H1 (cell line): ENCODE results near the gene POLN. TPM values are rescaled to one million over a fixed set of nuclear protein-coding genes. Genes with fewer than 3 reads are reported as not detected.

Experiments used
- CTCF ChIA-PET: fragments of 300-600 bp; sonication (Branson Sonifier 250); formaldehyde crosslinking; loops from one replicate; lab custom pipeline; 2021; ENCODE audit not compliant: partially characterized antibody; lab: Charles Lee
- POLR2A ChIA-PET: fragments of 300-600 bp; sonication (Branson Sonifier 250); formaldehyde crosslinking; loops from one replicate; lab custom pipeline; 2021; ENCODE audit warnings: inconsistent platforms; ENCODE audit not compliant: partially characterized antibody; lab: Charles Lee
- DNase-seq, 2 experiments: peaks; one replicate each; pipeline versions ENCODE4 v3.0.0 to v3.0.0-alpha.2; 2010 to 2022; ENCODE audit warnings: low spot score in 2 of 2, low read depth in 1 of 2, mixed read lengths in 1 of 2
- FAIRE-seq: peaks from 2 replicates; lab custom pipeline; 2011; peaks lifted over from hg19 to GRCh38; lab: Jason Lieb, UNC
- H2AFZ ChIP-seq: 2 replicates; pipeline ENCODE4 v1.8.1; 2012; ENCODE audit warnings: low read length, inconsistent platforms
- H2AK5ac ChIP-seq: 2 replicates; pipeline ENCODE4 v1.6.1; 2013; ENCODE audit warnings: low read depth, low read length
- H2BK120ac ChIP-seq: replicated peaks from 2 replicates; pipeline ENCODE3; 2013; ENCODE audit warnings: low read depth, low read length, inconsistent platforms
- H2BK12ac ChIP-seq: 2 replicates; pipeline ENCODE4 v1.6.1; 2013; ENCODE audit warnings: low read depth, low read length
- H2BK15ac ChIP-seq: 2 replicates; pipeline ENCODE4 v1.6.1; 2013; ENCODE audit warnings: low read length
- H2BK20ac ChIP-seq: 2 replicates; pipeline ENCODE4 v1.6.1; 2013; ENCODE audit warnings: low read length
- H2BK5ac ChIP-seq: 2 replicates; pipeline ENCODE4 v1.6.1; 2013; ENCODE audit warnings: low read depth, low read length
- H3K14ac ChIP-seq: 2 replicates; pipeline ENCODE4 v1.6.1; 2013; ENCODE audit warnings: inconsistent platforms; ENCODE audit not compliant: insufficient read length
- H3K18ac ChIP-seq: 2 replicates; pipeline ENCODE4 v1.6.1; 2013; ENCODE audit warnings: low read length; ENCODE audit errors: extremely low read depth
- H3K23ac ChIP-seq: 2 replicates; pipeline ENCODE4 v1.6.1; 2013; ENCODE audit warnings: inconsistent platforms; ENCODE audit not compliant: insufficient read length
- H3K23me2 ChIP-seq: 2 replicates; pipeline ENCODE4 v1.6.1; 2013; ENCODE audit warnings: low read depth, low read length
- H3K27ac ChIP-seq: 2 replicates; pipeline ENCODE4 v1.6.1; 2011; ENCODE audit warnings: low read depth, low read length, inconsistent platforms
- H3K27me3 ChIP-seq, 4 experiments: replicated peaks in 1 of 4; 1 replicate in 1 of 4; 2 replicates in 3 of 4; pipeline versions ENCODE4 v1.6.1 to v1.8.1; 2011 to 2013; ENCODE audit warnings: low read length in 3 of 4, mild to moderate bottlenecking in 3 of 4, inconsistent platforms in 2 of 4, mixed read lengths in 2 of 4, moderate library complexity in 1 of 4; ENCODE audit not compliant: control insufficient read depth in 3 of 4, insufficient read depth in 3 of 4; ENCODE audit errors: extremely low read depth in 1 of 4
- H3K36me3 ChIP-seq, 4 experiments: 2 replicates each; pipeline versions ENCODE4 v1.6.1 to v1.8.1; 2011 to 2013; ENCODE audit warnings: mild to moderate bottlenecking in 4 of 4, low read length in 3 of 4, moderate library complexity in 2 of 4, control low read depth in 1 of 4, inconsistent platforms in 1 of 4; ENCODE audit not compliant: insufficient read depth in 4 of 4, control insufficient read depth in 2 of 4
- H3K4ac ChIP-seq: replicated peaks from 2 replicates; pipeline ENCODE3; 2013; ENCODE audit warnings: low read length, low read depth, mixed read lengths, inconsistent platforms; ENCODE audit not compliant: insufficient read length
- H3K4me1 ChIP-seq, 4 experiments: replicated peaks in 1 of 4; 1 replicate in 1 of 4; 2 replicates in 3 of 4; pipeline versions ENCODE4 v1.6.1 to v1.8.1; 2011 to 2013; ENCODE audit warnings: low read length in 3 of 4, inconsistent platforms in 2 of 4, mixed read lengths in 1 of 4; ENCODE audit not compliant: insufficient read depth in 4 of 4, control insufficient read depth in 3 of 4
- H3K4me2 ChIP-seq, 2 experiments: 2 replicates each; pipeline versions ENCODE4 v1.6.1 to v1.8.1; 2011 to 2013; ENCODE audit warnings: low read depth in 2 of 2, low read length in 2 of 2, control low read depth in 1 of 2, inconsistent platforms in 1 of 2, mild to moderate bottlenecking in 1 of 2; ENCODE audit not compliant: insufficient read depth in 1 of 2
- H3K4me3 ChIP-seq, 4 experiments: fragments of 200-600, 300-600 bp in 1 of 4; sonication (generic), shearing (Covaris generic), sonication (Bioruptor Twin) in 1 of 4; 2 replicates each; pipeline versions ENCODE4 v1.5.1 to v1.8.1; 2011 to 2016; ENCODE audit warnings: low read length in 4 of 4, low read depth in 3 of 4, control low read depth in 2 of 4, inconsistent platforms in 2 of 4, mild to moderate bottlenecking in 2 of 4, mixed read lengths in 1 of 4, moderate library complexity in 1 of 4; ENCODE audit not compliant: insufficient read depth in 2 of 4; ENCODE audit errors: extremely low read depth in 1 of 4
- H3K56ac ChIP-seq: replicated peaks from 2 replicates; pipeline ENCODE3; 2013; ENCODE audit warnings: low read depth, mild to moderate bottlenecking, mixed read lengths, low read length, inconsistent platforms; ENCODE audit not compliant: insufficient read length
- H3K79me1 ChIP-seq: 2 replicates; pipeline ENCODE4 v1.6.1; 2013; ENCODE audit warnings: low read depth, low read length, control low read depth
- H3K79me2 ChIP-seq, 2 experiments: 2 replicates each; pipeline versions ENCODE4 v1.6.1 to v1.8.1; 2012 to 2013; ENCODE audit warnings: low read length in 2 of 2, mild to moderate bottlenecking in 2 of 2, inconsistent platforms in 1 of 2; ENCODE audit not compliant: insufficient read depth in 2 of 2, control insufficient read depth in 1 of 2
- H3K9ac ChIP-seq, 4 experiments: replicated peaks in 1 of 4; 1 replicate in 1 of 4; 2 replicates in 3 of 4; pipeline versions ENCODE4 v1.6.1 to v1.8.1; 2011 to 2013; ENCODE audit warnings: low read depth in 3 of 4, low read length in 3 of 4, control low read depth in 2 of 4, mild to moderate bottlenecking in 2 of 4, moderate library complexity in 2 of 4, inconsistent platforms in 1 of 4; ENCODE audit errors: extremely low read depth in 1 of 4
- H3K9me3 ChIP-seq, 2 experiments: 2 replicates each; pipeline versions ENCODE4 v1.6.1 to v1.8.1; 2012 to 2013; ENCODE audit warnings: mild to moderate bottlenecking in 2 of 2, moderate library complexity in 2 of 2, control low read depth in 1 of 2, inconsistent platforms in 1 of 2, low read depth in 1 of 2, low read length in 1 of 2, mixed read lengths in 1 of 2; ENCODE audit not compliant: insufficient read depth in 2 of 2
- H4K20me1 ChIP-seq, 2 experiments: replicated peaks in 1 of 2; 2 replicates each; pipeline versions ENCODE3 to v1.8.1; 2011 to 2013; ENCODE audit warnings: inconsistent platforms in 2 of 2, low read length in 2 of 2, mild to moderate bottlenecking in 1 of 2; ENCODE audit not compliant: insufficient read depth in 2 of 2, control insufficient read depth in 1 of 2
- H4K5ac ChIP-seq: 2 replicates; pipeline ENCODE4 v1.6.1; 2013; ENCODE audit warnings: low read length, low read depth, mixed read lengths, inconsistent platforms; ENCODE audit not compliant: insufficient read length
- H4K8ac ChIP-seq: 2 replicates; pipeline ENCODE4 v1.8.0; 2013; ENCODE audit warnings: mild to moderate bottlenecking, moderate library complexity, low read length, inconsistent platforms; ENCODE audit not compliant: insufficient read depth; ENCODE audit errors: extremely low read depth
- H4K91ac ChIP-seq: replicated peaks from 2 replicates; pipeline ENCODE3; 2013; ENCODE audit warnings: low read length, mixed read lengths, inconsistent platforms; ENCODE audit not compliant: insufficient read length
- ASH2L ChIP-seq: fragments of 200-600, 300-600 bp; sonication (generic); IDR thresholded peaks from one replicate; pipeline ENCODE4 v1.7.1; 2017; ENCODE audit warnings: low read length
- CEBPB ChIP-seq: IDR thresholded peaks from 2 replicates; pipeline ENCODE4 v1.6.1; 2012; ENCODE audit warnings: low read depth, low read length
- EP300 ChIP-seq, 2 experiments: IDR thresholded peaks; 1 replicate in 1 of 2; 2 replicates in 1 of 2; pipeline ENCODE4 v1.6.1; 2011 to 2012; ENCODE audit warnings: low read depth in 2 of 2, low read length in 2 of 2, mild to moderate bottlenecking in 2 of 2, borderline replicate concordance in 1 of 2, inconsistent platforms in 1 of 2, moderate library complexity in 1 of 2
- EZH2 ChIP-seq: fragments of 200-600 bp; sonication (generic); IDR thresholded peaks from 2 replicates; pipeline ENCODE4 v1.7.1; 2012; ENCODE audit warnings: low read depth, mild to moderate bottlenecking, moderate library complexity, low read length, inconsistent platforms; ENCODE audit not compliant: severe bottlenecking
- KDM1A ChIP-seq: fragments of 200-600, 300-600 bp; sonication (generic); IDR thresholded peaks from 2 replicates; pipeline ENCODE4 v1.7.1; 2016; ENCODE audit warnings: mild to moderate bottlenecking, low read length, borderline replicate concordance
- KDM5A ChIP-seq: fragments of 200-600 bp; IDR thresholded peaks from 2 replicates; pipeline ENCODE4 v1.7.1; 2012; ENCODE audit warnings: mild to moderate bottlenecking, low read length, inconsistent platforms, mixed read lengths
- NRF1 ChIP-seq: IDR thresholded peaks from 2 replicates; pipeline ENCODE4 v1.6.1; 2011; ENCODE audit warnings: mild to moderate bottlenecking, low read depth, low read length, improper control_type of control experiment
- PHF8 ChIP-seq: fragments of 200-600 bp; sonication (generic); conservative IDR thresholded peaks from 2 replicates; pipeline ENCODE4 v1.7.1; 2012; ENCODE audit warnings: low read depth, mild to moderate bottlenecking, inconsistent platforms, low read length, moderate library complexity
- TCF12 ChIP-seq: IDR thresholded peaks from 2 replicates; pipeline ENCODE4 v1.6.1; 2011; ENCODE audit warnings: low read depth, mild to moderate bottlenecking, low read length
- TEAD4 ChIP-seq: IDR thresholded peaks from 2 replicates; pipeline ENCODE4 v1.6.1; 2012; ENCODE audit warnings: low read depth, low read length, inconsistent platforms, mixed read lengths
- YY1 ChIP-seq: IDR thresholded peaks from 2 replicates; pipeline ENCODE4 v1.6.1; 2011; ENCODE audit warnings: low read depth, mild to moderate bottlenecking, low read length
- ZNF274 ChIP-seq: IDR thresholded peaks from 2 replicates; pipeline ENCODE4 v1.7.0; 2012; ENCODE audit warnings: low read length, borderline replicate concordance; ENCODE audit errors: extremely low read depth
- WGBS, 2 experiments: shearing (Covaris generic) in 1 of 2; methylation state at CpG; one replicate each; pipeline versions ENCODE4 v1.1.6 to v1.1.7; 2013 to 2015; ENCODE audit warnings: low lambda C conversion rate in 2 of 2, mixed read lengths in 2 of 2, inconsistent platforms in 1 of 2, low coverage in 1 of 2, missing lambda C conversion rate in 1 of 2; ENCODE audit not compliant: insufficient replicate concordance in 2 of 2, insufficient coverage in 1 of 2, insufficient read length in 1 of 2; ENCODE audit errors: extremely low coverage in 1 of 2, missing lambda C conversion rate in 1 of 2; 5-methylcytosine and 5-hydroxymethylcytosine counted together
- polyA plus RNA-seq, 7 experiments: library from polyadenylated mRNA; depleted of rRNA in 3 of 7; stranded (reverse) in 5 of 7; unstranded in 2 of 7; fragments of >200 nt in 5 of 7; fragments of 200-250 nt in 2 of 7; gene quantifications; 1 replicate in 5 of 7; 2 replicates in 1 of 7; 4 replicates in 1 of 7; pipeline versions ENCODE4 v1.2.1 to v1.2.3, GENCODE V29; 2011 to 2013; ENCODE audit warnings: missing spikeins in 2 of 7, mixed read lengths in 2 of 7
- total RNA-seq: library from RNA; stranded (reverse); fragmentation: NEBNext Ultra II Directional; extraction: Animal tissue kit (Norgen Biotek cat#: 25700); gene quantifications from 2 replicates; pipeline ENCODE4 v1.2.1, GENCODE V29; 2021
- TF ChIP-seq, protein P1 (sequence below): IDR thresholded peaks from 2 replicates; pipeline ENCODE4 v1.6.1; 2011; ENCODE audit warnings: low read length, improper control_type of control experiment

The POLN gene
- total and polyA plus RNA-seq, 2 of the 8 experiments (the other 6 are each of a cell fraction or from before 2014, with no cell fraction given) = 0.98 to 1.5 TPM

DNA sequence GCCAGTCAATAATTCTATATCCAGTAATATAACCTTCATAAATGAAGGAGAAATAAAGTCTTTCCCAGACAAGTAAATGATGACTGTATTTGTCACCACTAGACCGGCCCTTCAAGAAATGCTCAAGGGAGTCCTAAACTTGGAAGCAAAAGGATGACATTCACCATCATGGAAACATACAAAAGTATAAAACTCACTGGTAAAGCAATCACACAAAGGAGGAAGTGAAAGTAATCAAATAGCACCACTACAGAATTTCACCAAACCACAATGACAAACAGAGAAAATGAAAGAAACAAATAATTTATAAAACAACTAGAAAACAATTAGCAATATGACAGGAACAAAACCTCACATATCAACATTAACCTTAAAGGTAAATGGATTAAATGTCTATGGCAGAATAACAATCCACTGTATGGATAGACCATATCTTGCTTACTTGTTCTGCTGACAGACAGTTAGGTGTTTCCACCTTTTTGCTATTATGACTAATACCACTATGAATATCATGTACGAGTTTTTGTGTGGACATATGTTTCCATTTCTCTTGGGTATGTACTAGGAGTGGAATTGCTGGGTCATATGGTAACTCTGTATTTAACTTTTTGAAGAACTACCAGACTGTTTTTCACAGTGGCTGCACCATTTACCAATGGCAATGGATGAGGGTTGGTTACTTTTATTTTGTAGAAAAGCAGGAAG is 137.9 kb downstream of the POLN start:
- ChIA-PET CTCF (no interaction called here), POLR2A (no interaction called here)
- no peak overlapping the region for H3K27ac ChIP-seq
- no peaks in the 10 kb centered on the region for H3K79me2 ChIP-seq
- H2BK20ac ChIP-seq = no peak overlapping the region
- H3K9ac ChIP-seq = no peak overlapping the region
- WGBS, 2 experiments = 82% methylated on average over 2 of the region's 2 CpGs; no CpG with 5 or more reads in 1 of the 2 experiments
- H3K23me2 ChIP-seq = no peaks in the 10 kb centered on the region; the same call in 1 of the 2 replicates
- no peaks in the 10 kb centered on the region; the same call in 1 of the 2 replicates for H3K79me1 ChIP-seq
- H3K4me1 ChIP-seq = no peaks in the 10 kb centered on the region
- H3K27me3 ChIP-seq = no peaks in the 10 kb centered on the region
- H4K8ac ChIP-seq = no peak overlapping the region
- H3K9me3 ChIP-seq = no peaks in the 10 kb centered on the region
- DNase-seq (no peak), FAIRE-seq (no peak)
- H4K91ac ChIP-seq = no peak overlapping the region
- H4K20me1 ChIP-seq = no peaks in the 10 kb centered on the region
- no peak overlapping the region for H2BK5ac ChIP-seq
- H3K4ac ChIP-seq = no peak overlapping the region
- H4K5ac ChIP-seq = no peak overlapping the region
- H3K4me2 ChIP-seq = no peak overlapping the region
- no peak overlapping the region for H3K18ac ChIP-seq
- no peaks in the 10 kb centered on the region for H3K36me3 ChIP-seq
- no peak overlapping the region for H2AK5ac ChIP-seq
- no peak overlapping the region for H2AFZ ChIP-seq
- H3K23ac ChIP-seq = no peak overlapping the region
- no peak overlapping the region for H3K14ac ChIP-seq
- no peak overlapping the region for H2BK12ac ChIP-seq
- H3K56ac ChIP-seq = no peak overlapping the region
- H2BK15ac ChIP-seq = no peak overlapping the region
- no peak overlapping the region for H3K4me3 ChIP-seq
- no peak overlapping the region for H2BK120ac ChIP-seq
- TF ChIP-seq EP300 (IDR thresholded peaks at IDR 0.05; ENCODE audit: borderline replicate concordance in 1 of 2, low read depth in 2 of 2, low read length in 2 of 2) = no peak
- no peak for TF ChIP-seq ASH2L
- no peak for TF ChIP-seq NRF1
- no peak for TF ChIP-seq KDM5A
- TF ChIP-seq YY1 = no peak
- no peak for TF ChIP-seq EZH2
- TF ChIP-seq CEBPB = no peak
- no peak for TF ChIP-seq ZNF274
- no peak for TF ChIP-seq PHF8
- TF ChIP-seq, protein P1, sequence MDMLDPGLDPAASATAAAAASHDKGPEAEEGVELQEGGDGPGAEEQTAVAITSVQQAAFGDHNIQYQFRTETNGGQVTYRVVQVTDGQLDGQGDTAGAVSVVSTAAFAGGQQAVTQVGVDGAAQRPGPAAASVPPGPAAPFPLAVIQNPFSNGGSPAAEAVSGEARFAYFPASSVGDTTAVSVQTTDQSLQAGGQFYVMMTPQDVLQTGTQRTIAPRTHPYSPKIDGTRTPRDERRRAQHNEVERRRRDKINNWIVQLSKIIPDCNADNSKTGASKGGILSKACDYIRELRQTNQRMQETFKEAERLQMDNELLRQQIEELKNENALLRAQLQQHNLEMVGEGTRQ = no peak
- no peak for TF ChIP-seq TEAD4
- TF ChIP-seq KDM1A = no peak
- TF ChIP-seq TCF12 = no peak
